Activated CD8-positive, alpha-beta memory T cell treated with anti-CD3 and anti-CD28 coated beads, Interleukin-2, amount 50 U/mL, for 48 hours (primary cell): ENCODE data around the gene ZNF236.
"Not testable (repeated sequence)": the region's sequence is repeated elsewhere in the genome, so short reads cannot be mapped to it uniquely, and the experiment has no call there.

Experiments
- DNase-seq: peaks from one replicate; pipeline ENCODE4 v3.0.0-alpha.2; 2020

ZNF236 gene

GRCh38 chr18:76977684-76978232 is 155.4 kb downstream of the ZNF236 start:
- DNase-seq = no peak

GRCh38 chr18:76978616-76979015 is 156.3 kb downstream of the ZNF236 start:
- DNase-seq = no peak

- peak; percentile 34 for DNase-seq
Observed at GRCh38 chr18:76979111-76979751, 156.9 kb downstream of the ZNF236 start.

- peak; percentile 34 for DNase-seq
Observed at GRCh38 chr18:76979906-76980305, 157.5 kb downstream of the ZNF236 start.

GRCh38 chr18:76980663-76981395 is 158.5 kb downstream of the ZNF236 start:
- DNase-seq = peak; percentile 29

- peak; percentile 26 for DNase-seq
Observed at GRCh38 chr18:76981396-76981968, 159.1 kb downstream of the ZNF236 start.

- peak; percentile 28 for DNase-seq
Observed at GRCh38 chr18:76982038-76982437, 159.7 kb downstream of the ZNF236 start.

GRCh38 chr18:76982841-76983583 is 160.7 kb downstream of the ZNF236 start:
- DNase-seq = peak; percentile 95

- no peak for DNase-seq
Observed at GRCh38 chr18:76983613-76984051, 161.3 kb downstream of the ZNF236 start.

GRCh38 chr18:76984193-76985155 is 162.1 kb downstream of the ZNF236 start:
- peak; percentile 50 for DNase-seq

- DNase-seq = peak; percentile 40
Observed at GRCh38 chr18:76985156-76985950, 163.0 kb downstream of the ZNF236 start.

- DNase-seq = no peak
Observed at GRCh38 chr18:76985951-76986236, 163.5 kb downstream of the ZNF236 start.

- DNase-seq = peak; percentile 38
Observed at GRCh38 chr18:76986406-76986805, 164.0 kb downstream of the ZNF236 start.

- peak; percentile 44 for DNase-seq
Observed at GRCh38 chr18:76988031-76988826, 165.9 kb downstream of the ZNF236 start.

GRCh38 chr18:76988827-76989646 is 166.7 kb downstream of the ZNF236 start:
- peak; percentile 35 for DNase-seq

- DNase-seq = peak; percentile 42
Observed at GRCh38 chr18:76989647-76990190, 167.4 kb downstream of the ZNF236 start.

- not testable (repeated sequence) for DNase-seq
Observed at GRCh38 chr18:76990343-76991020, 168.1 kb downstream of the ZNF236 start.

GRCh38 chr18:76991021-76991688 is 168.8 kb downstream of the ZNF236 start:
- peak; percentile 39 for DNase-seq
